GM21737 (cell line): ENCODE data around the gene GPAT3.

ENCODE experiments used
- ATAC-seq: cut with Tn5 transposase; IDR thresholded peaks from one replicate; pipeline ENCODE4 v1.9.1; 2021; ENCODE audit warnings: mild to moderate bottlenecking, moderate library complexity; ENCODE audit not compliant: unreplicated experiment

GPAT3 gene

GRCh38 chr4:83639849-83640493 lies 104.1 kb downstream of the GPAT3 start:
- no peak for ATAC-seq

GRCh38 chr4:83643036-83643435 lies 107.1 kb downstream of the GPAT3 start:
- ATAC-seq = no peak

- ATAC-seq = no peak
Observed at GRCh38 chr4:83644677-83645659, 109.1 kb downstream of the GPAT3 start.

- ATAC-seq = no peak
Observed at GRCh38 chr4:83646538-83647239, 110.8 kb downstream of the GPAT3 start.

- no peak for ATAC-seq
Observed at GRCh38 chr4:83651846-83652245, 115.9 kb downstream of the GPAT3 start.
